Measurements from ENCODE around the gene GPR137B. TPM values are rescaled to one million over a fixed set of nuclear protein-coding genes. Genes with fewer than 3 reads are reported as not detected.
"Not testable (repeated sequence)": the region's sequence is repeated elsewhere in the genome, so short reads cannot be mapped to it uniquely, and the experiment has no call there.

The GPR137B gene, protein sequence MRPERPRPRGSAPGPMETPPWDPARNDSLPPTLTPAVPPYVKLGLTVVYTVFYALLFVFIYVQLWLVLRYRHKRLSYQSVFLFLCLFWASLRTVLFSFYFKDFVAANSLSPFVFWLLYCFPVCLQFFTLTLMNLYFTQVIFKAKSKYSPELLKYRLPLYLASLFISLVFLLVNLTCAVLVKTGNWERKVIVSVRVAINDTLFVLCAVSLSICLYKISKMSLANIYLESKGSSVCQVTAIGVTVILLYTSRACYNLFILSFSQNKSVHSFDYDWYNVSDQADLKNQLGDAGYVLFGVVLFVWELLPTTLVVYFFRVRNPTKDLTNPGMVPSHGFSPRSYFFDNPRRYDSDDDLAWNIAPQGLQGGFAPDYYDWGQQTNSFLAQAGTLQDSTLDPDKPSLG
- 6.8 and 7.8 TPM in 2 replicates for total RNA-seq

DNA sequence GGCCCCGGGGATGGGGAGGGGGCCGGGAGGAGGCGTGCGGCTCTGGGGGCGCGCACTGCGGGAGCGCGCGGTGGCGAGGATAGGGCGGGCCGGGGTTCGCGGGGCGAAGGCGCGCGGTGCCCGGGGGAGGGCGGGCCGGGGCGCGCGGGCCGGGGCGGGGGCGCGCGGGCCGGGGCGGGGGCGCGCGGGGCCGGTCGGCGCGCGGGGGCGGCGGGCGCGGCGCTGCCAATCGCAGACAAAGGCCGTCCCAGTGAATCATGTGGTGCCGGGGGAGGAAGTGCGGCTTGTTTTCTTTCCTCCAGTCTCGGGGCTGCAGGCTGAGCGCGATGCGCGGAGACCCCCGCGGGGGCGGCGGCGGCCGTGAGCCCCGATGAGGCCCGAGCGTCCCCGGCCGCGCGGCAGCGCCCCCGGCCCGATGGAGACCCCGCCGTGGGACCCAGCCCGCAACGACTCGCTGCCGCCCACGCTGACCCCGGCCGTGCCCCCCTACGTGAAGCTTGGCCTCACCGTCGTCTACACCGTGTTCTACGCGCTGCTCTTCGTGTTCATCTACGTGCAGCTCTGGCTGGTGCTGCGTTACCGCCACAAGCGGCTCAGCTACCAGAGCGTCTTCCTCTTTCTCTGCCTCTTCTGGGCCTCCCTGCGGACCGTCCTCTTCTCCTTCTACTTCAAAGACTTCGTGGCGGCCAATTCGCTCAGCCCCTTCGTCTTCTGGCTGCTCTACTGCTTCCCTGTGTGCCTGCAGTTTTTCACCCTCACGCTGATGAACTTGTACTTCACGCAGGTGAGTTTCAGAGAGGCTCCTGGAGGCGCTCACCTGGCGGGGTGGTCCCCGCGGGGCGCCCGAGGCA, at the start of gene GPR137B:
Gene GPR137B, plus strand, starts transcription at position 287 of the 851 bp plus-strand sequence. Its CDS starts 84 bp downstream, at position 371.
- intact Hi-C loops (cut with micrococcal nuclease), result loop anchor here (1.0 to 5.0 kb wide), 3 partner anchors 34 to 253 kb away; partner anchors contain the start of gene ERO1B
- H3K4me1 Mint-ChIP-seq (ENCODE audit: low read depth), result peaks cover 16% of the 10 kb centered on the region
- H3K27ac Mint-ChIP-seq, result peak within 1 kb of the TSS; percentile 81

GRCh38 chr1:236092899-236093298, 49.4 kb upstream of the GPR137B start:
- H3K4me1 Mint-ChIP-seq (ENCODE audit: low read depth), result no peaks in the 10 kb centered on the region
- H3K36me3 Mint-ChIP-seq (ENCODE audit: low read depth), result no peaks in the 10 kb centered on the region
- intact Hi-C loops (cut with micrococcal nuclease), result no loop called here

More for the DNA sequence above, at the start of gene GPR137B:
- H3K27me3 Mint-ChIP-seq (ENCODE audit: low read depth), result peaks cover 42% of the 10 kb centered on the region
- DNase-seq (ENCODE audit: low spot score), result peak; percentile 51
- H3K36me3 Mint-ChIP-seq (ENCODE audit: low read depth), result peaks cover 10% of the 10 kb centered on the region
- H3K4me3 Mint-ChIP-seq (ENCODE audit: low read depth), result peak within 1 kb of the TSS; percentile 99
- no peaks in the 10 kb centered on the region for H3K9me3 Mint-ChIP-seq

GRCh38 chr1:236095705-236096520, 46.4 kb upstream of the GPR137B start:
- Mint-ChIP-seq H3K9me3 (peaks cover 20% of the 10 kb centered on the region), H3K27ac (no peak overlapping the region), H3K4me3 (ENCODE audit: low read depth) (no peak overlapping the region), H3K27me3 (ENCODE audit: low read depth) (peaks cover 3% of the 10 kb centered on the region), H3K36me3 (ENCODE audit: low read depth) (no peaks in the 10 kb centered on the region), H3K4me1 (ENCODE audit: low read depth) (no peaks in the 10 kb centered on the region)
- intact Hi-C loops (cut with micrococcal nuclease), result no loop called here
- no peak for DNase-seq (ENCODE audit: low spot score)

More at GRCh38 chr1:236092899-236093298, 49.4 kb upstream of the GPR137B start:
- DNase-seq (ENCODE audit: low spot score), result no peak
- Mint-ChIP-seq H3K27me3 (ENCODE audit: low read depth) (peaks cover 3% of the 10 kb centered on the region), H3K9me3 (peaks cover 20% of the 10 kb centered on the region), H3K27ac (no peak overlapping the region), H3K4me3 (ENCODE audit: low read depth) (no peak overlapping the region)

DNA sequence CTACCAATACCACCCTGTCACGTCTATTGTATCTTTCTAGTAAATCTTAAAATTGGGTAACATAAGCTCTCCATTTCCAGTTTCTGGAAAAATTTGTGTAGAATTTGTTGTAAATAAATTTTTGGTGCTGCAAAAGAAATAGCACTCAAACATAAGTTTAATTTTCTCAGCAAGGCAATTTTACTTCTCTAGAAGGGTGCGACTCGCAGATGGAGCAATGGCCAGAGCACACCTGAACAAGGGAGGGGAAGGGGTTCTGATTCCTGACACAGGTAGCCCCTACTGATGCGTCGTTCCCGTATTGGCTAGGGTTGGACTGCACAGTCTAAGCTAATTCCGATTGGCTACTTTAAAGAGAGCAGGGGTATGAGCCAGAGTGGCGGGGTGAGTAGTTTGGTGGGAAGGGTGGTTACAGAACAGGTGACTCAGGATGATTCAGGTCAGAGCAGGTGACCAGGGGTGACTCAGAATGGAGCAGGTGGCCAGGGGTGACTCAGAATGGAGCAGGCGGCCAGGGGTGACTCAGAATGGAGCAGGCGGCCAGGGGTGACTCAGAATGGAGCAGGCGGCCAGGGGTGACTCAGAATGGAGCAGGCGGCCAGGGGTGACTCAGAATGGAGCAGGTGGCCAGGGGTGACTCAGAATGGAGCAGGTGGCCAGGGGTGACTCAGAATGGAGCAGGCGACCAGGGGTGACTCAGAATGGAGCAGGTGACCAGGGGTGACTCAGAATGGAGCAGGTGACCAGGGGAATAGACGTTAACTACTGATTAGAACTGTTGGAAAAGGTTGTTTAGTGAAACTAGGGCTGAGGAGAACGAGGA, 45.5 kb upstream of the GPR137B start:
- intact Hi-C loops (cut with micrococcal nuclease); H3K36me3 Mint-ChIP-seq (ENCODE audit: low read depth); H3K27me3 Mint-ChIP-seq (ENCODE audit: low read depth); H3K4me1 Mint-ChIP-seq (ENCODE audit: low read depth); H3K4me3 Mint-ChIP-seq (ENCODE audit: low read depth): not testable (repeated sequence)
- DNase-seq (ENCODE audit: low spot score), result peak; percentile 77
- Mint-ChIP-seq H3K27ac (peak overlapping the region; percentile 88), H3K9me3 (peaks cover 20% of the 10 kb centered on the region)

DNA sequence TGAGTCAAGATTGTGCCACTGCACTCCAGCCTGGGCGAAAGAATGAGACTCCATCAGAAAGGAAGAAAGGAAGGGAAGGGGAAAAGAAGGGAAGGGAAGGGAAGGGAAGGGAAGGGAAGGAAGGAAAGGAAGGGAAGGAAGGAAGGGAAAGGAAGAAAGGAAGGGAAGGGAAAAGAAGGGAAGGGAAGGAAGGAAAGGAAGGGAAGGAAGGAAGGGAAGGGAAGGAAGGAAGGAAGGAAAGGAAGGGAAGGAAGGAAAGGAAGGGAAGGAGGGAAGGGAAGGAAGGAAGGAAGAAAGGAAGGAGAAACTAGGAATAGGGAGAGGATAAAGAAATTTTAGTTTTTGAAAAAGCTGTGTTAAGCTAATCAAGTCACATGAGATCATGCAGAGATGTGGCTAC, 44.1 kb upstream of the GPR137B start:
- H3K9me3 Mint-ChIP-seq, result peaks cover 20% of the 10 kb centered on the region
- H3K4me3 Mint-ChIP-seq (ENCODE audit: low read depth), result no peak overlapping the region
- H3K27ac Mint-ChIP-seq, result no peak overlapping the region
- DNase-seq (ENCODE audit: low spot score), result no peak
- H3K36me3 Mint-ChIP-seq (ENCODE audit: low read depth), result no peaks in the 10 kb centered on the region
- H3K27me3 Mint-ChIP-seq (ENCODE audit: low read depth), result peaks cover 3% of the 10 kb centered on the region
- intact Hi-C loops (cut with micrococcal nuclease), result no loop called here
- H3K4me1 Mint-ChIP-seq (ENCODE audit: low read depth), result no peaks in the 10 kb centered on the region

- no peak overlapping the region for H3K27ac Mint-ChIP-seq
- H3K4me3 Mint-ChIP-seq (ENCODE audit: low read depth), result no peak overlapping the region
- intact Hi-C loops (cut with micrococcal nuclease), result no loop called here
- DNase-seq (ENCODE audit: low spot score), result no peak
- H3K4me1 Mint-ChIP-seq (ENCODE audit: low read depth), result peaks cover 2% of the 10 kb centered on the region
- H3K36me3 Mint-ChIP-seq (ENCODE audit: low read depth), result no peaks in the 10 kb centered on the region
- H3K9me3 Mint-ChIP-seq, result peaks cover 20% of the 10 kb centered on the region
- H3K27me3 Mint-ChIP-seq (ENCODE audit: low read depth), result peaks cover 5% of the 10 kb centered on the region
Observed at GRCh38 chr1:236099355-236099974, 42.9 kb upstream of the GPR137B start.

- Mint-ChIP-seq H3K4me1 (ENCODE audit: low read depth) (peaks cover 2% of the 10 kb centered on the region), H3K36me3 (ENCODE audit: low read depth) (no peaks in the 10 kb centered on the region), H3K27me3 (ENCODE audit: low read depth) (peaks cover 5% of the 10 kb centered on the region), H3K27ac (no peak overlapping the region), H3K4me3 (ENCODE audit: low read depth) (no peak overlapping the region), H3K9me3 (peaks cover 14% of the 10 kb centered on the region)
- intact Hi-C loops (cut with micrococcal nuclease), result loop anchor here (10.0 kb wide), 2 partner anchors 424 to 694 kb away; partner anchors contain the start of genes LGALS8 and MTR
- DNase-seq (ENCODE audit: low spot score), result no peak
Observed at GRCh38 chr1:236100799-236101198, 41.5 kb upstream of the GPR137B start.

GRCh38 chr1:236101233-236102200, 40.8 kb upstream of the GPR137B start:
- H3K36me3 Mint-ChIP-seq (ENCODE audit: low read depth), result no peaks in the 10 kb centered on the region
- no peak overlapping the region for H3K4me3 Mint-ChIP-seq (ENCODE audit: low read depth)
- intact Hi-C loops (cut with micrococcal nuclease), result loop anchor here (2.0 to 10.0 kb wide), 3 partner anchors 423 to 1285 kb away; partner anchors contain the start of genes LGALS8 and MTR
- H3K9me3 Mint-ChIP-seq, result peaks cover 10% of the 10 kb centered on the region
- peaks cover 2% of the 10 kb centered on the region for H3K4me1 Mint-ChIP-seq (ENCODE audit: low read depth)
- H3K27me3 Mint-ChIP-seq (ENCODE audit: low read depth), result peaks cover 5% of the 10 kb centered on the region
- no peak for DNase-seq (ENCODE audit: low spot score)
- H3K27ac Mint-ChIP-seq, result no peak overlapping the region

DNA sequence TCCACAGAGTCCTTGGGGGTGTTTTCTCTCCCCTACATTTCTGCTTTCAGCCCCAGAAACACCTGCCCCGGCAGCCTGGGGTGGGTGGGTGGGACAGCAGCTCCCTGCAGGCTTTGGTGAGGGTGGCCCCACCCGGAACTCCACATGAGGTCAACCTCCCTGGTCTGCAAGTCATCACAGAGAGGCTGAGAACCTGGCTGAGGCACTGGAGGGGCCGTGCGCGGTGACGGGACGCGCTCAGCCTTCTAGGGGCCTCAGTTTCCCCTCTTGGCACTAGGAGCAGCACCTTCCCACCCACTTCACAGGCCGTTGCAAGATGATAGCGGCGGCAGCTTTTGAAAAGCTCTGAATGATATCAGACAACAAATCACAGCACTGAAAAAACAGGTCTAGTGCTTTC, 39.7 kb upstream of the GPR137B start:
- H3K36me3 Mint-ChIP-seq (ENCODE audit: low read depth), result no peaks in the 10 kb centered on the region
- H3K27ac Mint-ChIP-seq, result no peak overlapping the region
- H3K4me1 Mint-ChIP-seq (ENCODE audit: low read depth), result peaks cover 8% of the 10 kb centered on the region
- peaks cover 5% of the 10 kb centered on the region for H3K27me3 Mint-ChIP-seq (ENCODE audit: low read depth)
- H3K9me3 Mint-ChIP-seq, result no peaks in the 10 kb centered on the region
- intact Hi-C loops (cut with micrococcal nuclease), result loop anchor here (2.0 to 10.0 kb wide), 3 partner anchors 422 to 1284 kb away; partner anchors contain the start of genes LGALS8 and MTR
- DNase-seq (ENCODE audit: low spot score), result no peak
- no peak overlapping the region for H3K4me3 Mint-ChIP-seq (ENCODE audit: low read depth)

GRCh38 chr1:236103059-236103458, 39.3 kb upstream of the GPR137B start:
- no peak for DNase-seq (ENCODE audit: low spot score)
- Mint-ChIP-seq H3K27me3 (ENCODE audit: low read depth) (peaks cover 5% of the 10 kb centered on the region), H3K4me3 (ENCODE audit: low read depth) (no peak overlapping the region), H3K4me1 (ENCODE audit: low read depth) (peaks cover 9% of the 10 kb centered on the region), H3K27ac (no peak overlapping the region), H3K9me3 (no peaks in the 10 kb centered on the region), H3K36me3 (ENCODE audit: low read depth) (no peaks in the 10 kb centered on the region)
- intact Hi-C loops (cut with micrococcal nuclease), result loop anchor here (2.0 to 10.0 kb wide), 3 partner anchors 422 to 1284 kb away; partner anchors contain the start of genes LGALS8 and MTR

All from activated T-helper 2 cell treated with anti-CD3 and anti-CD28 coated beads, Interferon-gamma antibody, Interleukin-2, Interleukin-4, amounts not matched to agents 10 μg/mL and 5 μg/mL and 100 μg/mL, durations not matched to agents 14 hours and 24 hours and 36 hours (primary cell).